Measurements from ENCODE around the gene COL20A1. TPM values are rescaled to one million over a fixed set of nuclear protein-coding genes. Genes with fewer than 3 reads are reported as not detected.

COL20A1 gene
- total RNA-seq, 2 experiments from 2014 or later: not detected

DNA sequence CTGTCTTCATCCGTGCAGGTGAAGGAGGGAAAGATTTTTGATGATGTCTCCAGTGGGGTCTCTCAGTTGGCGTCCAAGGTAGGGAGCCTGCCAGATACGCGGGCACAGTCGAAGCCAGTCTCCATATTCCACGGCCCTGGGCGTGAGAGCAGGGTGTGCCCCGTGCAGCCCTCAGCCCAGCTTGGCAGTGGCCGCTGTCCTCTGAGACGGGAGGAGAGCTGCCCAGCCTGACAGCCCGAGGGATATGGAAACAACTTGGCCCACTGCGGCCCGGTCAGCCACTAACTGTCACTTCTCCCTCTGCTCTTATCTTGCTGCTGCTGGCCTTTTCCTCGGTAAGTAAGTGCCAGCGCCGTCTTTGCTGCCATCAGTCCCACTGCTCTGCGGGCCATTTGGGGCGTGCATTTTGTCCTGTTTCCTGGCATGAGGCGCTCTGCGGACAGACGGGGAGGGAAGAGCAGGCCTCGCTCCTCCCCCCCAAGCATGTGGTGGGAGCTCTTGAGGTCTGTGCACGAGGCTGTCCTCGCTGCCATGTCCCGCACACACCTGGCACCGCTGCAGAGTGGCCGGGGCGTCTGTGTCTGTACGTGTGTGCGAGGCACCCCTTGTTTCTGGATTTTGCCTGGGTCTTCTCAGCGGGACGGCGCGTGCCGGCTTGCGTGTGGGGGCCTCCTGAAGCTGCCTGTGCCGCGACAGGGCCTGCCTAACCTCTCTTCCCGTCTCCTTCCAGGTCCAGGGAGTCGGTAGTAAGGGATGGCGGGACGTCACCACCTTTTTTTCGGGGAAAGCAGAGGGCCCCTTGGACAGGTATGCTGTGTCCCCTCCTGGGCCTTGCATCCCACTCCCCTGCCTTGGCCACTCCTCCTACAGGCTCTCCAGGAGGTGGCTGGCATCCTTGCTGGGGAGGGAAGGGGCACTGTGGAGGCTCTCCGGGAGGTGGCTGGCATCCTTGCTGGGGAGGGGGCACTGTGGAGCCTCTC is 7.1 kb upstream of the COL20A1 start:
- CTCF ChIA-PET: interaction anchor here (1.2 to 2.3 kb wide), 3 partner anchors 12 to 63 kb away, joined by 5 to 10 read pairs (median 5); no protein-coding TSS in a partner anchor
- Mint-ChIP-seq H3K36me3 (no peaks in the 10 kb centered on the region), H3K27me3 (no peaks in the 10 kb centered on the region), H3K27ac (no peak overlapping the region), H3K9me3 (ENCODE audit: low read depth) (no peaks in the 10 kb centered on the region), H3K4me1 (peaks cover 4% of the 10 kb centered on the region), H3K4me3 (no peak overlapping the region)
- DNase-seq: no peak
- no peak for ATAC-seq

DNA sequence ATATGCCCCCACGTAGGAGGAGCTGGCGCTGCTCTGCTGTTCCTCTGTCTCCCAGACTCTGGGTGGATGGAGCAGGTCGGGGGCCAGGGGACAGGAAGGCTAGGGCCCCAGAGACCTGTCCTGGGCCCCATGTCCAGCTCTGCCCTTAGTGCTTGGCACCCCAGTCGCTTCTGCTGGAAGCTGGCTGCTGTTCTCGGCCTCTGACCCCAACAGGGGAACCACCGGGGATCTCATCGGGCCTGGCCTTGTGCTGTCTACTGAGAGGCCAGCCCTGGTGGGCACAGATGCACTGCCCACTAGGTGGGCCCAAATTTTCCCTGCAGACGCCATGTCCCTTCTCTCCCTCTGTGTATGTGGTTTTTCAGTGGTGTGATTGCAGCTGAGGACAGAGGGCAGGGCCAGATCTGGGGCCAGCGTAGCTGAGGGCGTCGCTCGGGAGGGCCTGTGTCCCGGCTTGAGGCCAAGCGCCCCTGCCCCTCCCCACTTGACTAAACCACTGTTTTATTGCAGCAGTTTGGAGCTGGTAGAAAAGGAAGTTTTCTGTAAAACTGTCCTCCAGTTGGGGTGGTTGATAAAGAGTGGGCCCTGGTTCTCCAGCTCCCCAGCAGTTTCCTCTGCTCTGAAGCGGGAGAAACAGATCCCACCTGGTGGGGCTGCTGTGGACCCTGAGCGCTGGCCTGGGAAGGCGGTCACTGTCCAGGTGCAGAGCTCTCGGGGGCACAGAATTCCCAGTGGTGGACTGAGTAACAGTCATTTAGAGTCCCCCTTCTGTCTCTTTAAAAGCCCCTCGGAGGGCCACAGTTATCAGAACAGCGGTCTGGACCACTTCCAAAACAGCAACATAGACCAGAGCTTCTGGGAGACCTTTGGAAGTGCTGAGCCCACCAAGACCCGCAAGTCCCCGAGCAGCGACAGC is 5.9 kb upstream of the COL20A1 start:
- H3K4me1 Mint-ChIP-seq: peaks cover 4% of the 10 kb centered on the region
- CTCF ChIA-PET: interaction anchor here (1.2 to 1.4 kb wide), 2 partner anchors 13 to 64 kb away, joined by 5 read pairs; no protein-coding TSS in a partner anchor
- no peaks in the 10 kb centered on the region for H3K9me3 Mint-ChIP-seq (ENCODE audit: low read depth)
- H3K4me3 Mint-ChIP-seq: no peak overlapping the region
- no peak for DNase-seq
- no peaks in the 10 kb centered on the region for H3K27me3 Mint-ChIP-seq
- no peaks in the 10 kb centered on the region for H3K36me3 Mint-ChIP-seq
- ATAC-seq: no peak
- no peak overlapping the region for H3K27ac Mint-ChIP-seq

DNA sequence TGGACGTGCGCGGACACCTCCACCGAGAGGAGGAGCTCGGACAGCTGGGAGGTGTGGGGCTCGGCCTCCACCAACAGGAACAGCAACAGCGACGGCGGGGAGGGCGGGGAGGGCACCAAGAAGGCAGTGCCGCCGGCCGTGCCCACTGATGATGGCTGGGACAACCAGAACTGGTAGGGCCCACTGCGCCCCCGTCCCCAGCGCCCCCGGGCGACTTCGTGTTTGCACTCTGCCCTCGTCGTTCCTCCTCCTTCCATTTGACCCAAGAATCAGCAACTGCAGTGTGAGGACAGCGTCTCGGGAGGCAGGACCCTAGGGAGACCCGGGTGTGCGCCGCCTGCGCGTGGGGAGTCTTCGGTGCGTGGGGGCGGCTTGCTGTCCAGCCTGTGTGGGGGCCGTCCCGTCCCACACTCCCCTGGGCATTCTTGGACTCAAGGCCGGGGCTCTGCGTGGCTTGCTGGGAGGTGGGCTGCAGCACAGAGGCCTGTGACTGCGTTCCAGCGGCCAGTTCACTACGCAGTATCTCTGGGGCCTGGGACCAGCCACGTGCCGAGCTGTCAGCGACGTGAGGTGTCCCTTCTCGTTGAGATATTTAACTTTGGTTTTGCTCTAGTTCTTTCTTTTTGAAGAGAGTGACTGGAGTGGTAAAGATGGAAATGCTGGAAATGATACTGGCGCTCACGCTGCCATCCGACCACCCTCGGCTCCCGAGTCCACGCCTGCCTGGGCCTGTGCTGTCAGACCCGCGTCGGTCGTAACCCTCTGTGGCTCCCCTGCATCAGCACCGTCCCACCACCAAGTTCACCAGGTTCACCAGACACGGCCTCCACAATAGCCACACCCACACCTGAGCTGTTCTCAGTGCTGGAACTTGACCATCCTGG is 5.0 kb upstream of the COL20A1 start:
- CTCF ChIA-PET: interaction anchor here (1.8 kb wide), 1 partner anchor 65 kb away, joined by 7 read pairs; no protein-coding TSS in a partner anchor
- no peaks in the 10 kb centered on the region for H3K9me3 Mint-ChIP-seq (ENCODE audit: low read depth)
- no peak overlapping the region for H3K4me3 Mint-ChIP-seq
- no peaks in the 10 kb centered on the region for H3K27me3 Mint-ChIP-seq
- H3K27ac Mint-ChIP-seq: no peak overlapping the region
- ATAC-seq (no peak), DNase-seq (no peak)
- H3K4me1 Mint-ChIP-seq: peaks cover 4% of the 10 kb centered on the region
- no peaks in the 10 kb centered on the region for H3K36me3 Mint-ChIP-seq

GRCh38 chr20:63288581-63289251 is 4.3 kb upstream of the COL20A1 start:
- Mint-ChIP-seq H3K4me1 (peaks cover 3% of the 10 kb centered on the region), H3K27ac (no peak overlapping the region), H3K4me3 (no peak overlapping the region), H3K27me3 (no peaks in the 10 kb centered on the region), H3K36me3 (no peaks in the 10 kb centered on the region), H3K9me3 (ENCODE audit: low read depth) (no peaks in the 10 kb centered on the region)
- CTCF ChIA-PET: interaction anchor here (1.8 kb wide), 1 partner anchor 66 kb away, joined by 7 read pairs; no protein-coding TSS in a partner anchor
- ATAC-seq (no peak), DNase-seq (no peak)

DNA sequence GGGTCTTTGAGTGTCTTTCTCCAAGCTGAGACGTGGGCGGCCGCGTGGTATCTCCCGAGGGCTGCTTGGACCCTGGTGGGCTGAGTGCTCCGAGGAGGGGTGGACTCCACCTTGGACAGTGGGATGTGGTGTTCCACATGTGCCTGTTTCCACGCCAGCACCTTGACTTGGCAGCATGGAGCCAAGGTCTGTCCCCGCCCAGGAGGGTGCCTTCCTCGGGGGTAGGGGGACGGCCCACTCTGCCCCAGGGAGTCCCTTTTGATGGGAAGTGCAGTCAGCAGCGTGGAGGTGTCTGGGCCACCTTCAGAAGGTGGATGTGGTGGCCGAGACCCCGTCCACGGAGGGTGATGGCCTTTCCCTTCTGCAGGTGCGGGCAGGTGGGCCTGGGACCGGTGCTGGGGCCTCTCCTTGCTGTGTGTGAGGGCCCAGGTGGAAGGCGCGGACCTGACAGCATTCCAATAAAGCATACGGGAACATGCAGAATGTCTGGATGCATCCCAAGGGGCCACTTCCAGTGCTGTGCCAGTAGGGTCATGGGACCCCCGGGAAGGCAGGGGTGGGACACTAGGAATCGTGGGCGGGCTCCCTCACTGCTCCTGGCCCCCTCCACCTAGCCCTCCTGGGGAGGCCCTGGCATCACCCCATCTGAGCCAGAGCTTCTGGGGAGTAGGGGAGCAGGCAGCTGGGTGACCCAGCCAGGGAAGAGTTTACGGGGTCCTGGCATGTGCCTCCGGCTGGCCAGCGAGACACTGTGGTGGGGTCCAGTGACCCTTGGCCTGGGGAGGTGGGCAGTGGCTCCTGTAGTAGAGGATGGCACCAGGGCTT is 3.5 kb upstream of the COL20A1 start:
- CTCF ChIA-PET: interaction anchor here (0.5 to 1.8 kb wide), 3 partner anchors 10 to 67 kb away, joined by 3 to 7 read pairs (median 3); no protein-coding TSS in a partner anchor
- no peak overlapping the region for H3K4me3 Mint-ChIP-seq
- no peak for ATAC-seq
- H3K9me3 Mint-ChIP-seq (ENCODE audit: low read depth): no peaks in the 10 kb centered on the region
- H3K27me3 Mint-ChIP-seq: no peaks in the 10 kb centered on the region
- H3K4me1 Mint-ChIP-seq: no peaks in the 10 kb centered on the region
- no peaks in the 10 kb centered on the region for H3K36me3 Mint-ChIP-seq
- no peak overlapping the region for H3K27ac Mint-ChIP-seq
- no peak for DNase-seq

GRCh38 chr20:63290136-63290676 is 2.8 kb upstream of the COL20A1 start:
- ATAC-seq (no peak), DNase-seq (no peak)
- Mint-ChIP-seq H3K4me3 (no peak overlapping the region), H3K4me1 (no peaks in the 10 kb centered on the region), H3K9me3 (ENCODE audit: low read depth) (no peaks in the 10 kb centered on the region), H3K27me3 (peaks cover 4% of the 10 kb centered on the region), H3K36me3 (no peaks in the 10 kb centered on the region), H3K27ac (no peak overlapping the region)
- CTCF ChIA-PET: interaction anchor here (1.3 to 2.5 kb wide), 3 partner anchors 9 to 67 kb away, joined by 3 to 13 read pairs (median 5); partner anchors contain the start of gene ARFGAP1

- DNase-seq (peak; percentile 64), ATAC-seq (peak; percentile 76)
- CTCF ChIA-PET: interaction anchor here (1.3 to 2.5 kb wide), 3 partner anchors 9 to 68 kb away, joined by 3 to 13 read pairs (median 5); partner anchors contain the start of gene ARFGAP1
- H3K36me3 Mint-ChIP-seq: no peaks in the 10 kb centered on the region
- H3K27me3 Mint-ChIP-seq: peaks cover 10% of the 10 kb centered on the region
- H3K9me3 Mint-ChIP-seq (ENCODE audit: low read depth): no peaks in the 10 kb centered on the region
- no peak overlapping the region for H3K27ac Mint-ChIP-seq
- peaks cover 3% of the 10 kb centered on the region for H3K4me1 Mint-ChIP-seq
- no peak overlapping the region for H3K4me3 Mint-ChIP-seq
These were observed 2.1 kb upstream of the COL20A1 start for GRCh38 chr20:63290677-63291472.

GRCh38 chr20:63291811-63292210 is 1.2 kb upstream of the COL20A1 start:
- H3K27ac Mint-ChIP-seq: no peak overlapping the region
- H3K4me1 Mint-ChIP-seq: peaks cover 3% of the 10 kb centered on the region
- peaks cover 13% of the 10 kb centered on the region for H3K27me3 Mint-ChIP-seq
- DNase-seq (no peak), ATAC-seq (no peak)
- no peaks in the 10 kb centered on the region for H3K9me3 Mint-ChIP-seq (ENCODE audit: low read depth)
- H3K4me3 Mint-ChIP-seq: no peak overlapping the region
- CTCF ChIA-PET: interaction anchor here (0.6 to 2.5 kb wide), 2 partner anchors 69 to 99 kb away, joined by 3 to 13 read pairs; no protein-coding TSS in a partner anchor
- H3K36me3 Mint-ChIP-seq: no peaks in the 10 kb centered on the region

DNA sequence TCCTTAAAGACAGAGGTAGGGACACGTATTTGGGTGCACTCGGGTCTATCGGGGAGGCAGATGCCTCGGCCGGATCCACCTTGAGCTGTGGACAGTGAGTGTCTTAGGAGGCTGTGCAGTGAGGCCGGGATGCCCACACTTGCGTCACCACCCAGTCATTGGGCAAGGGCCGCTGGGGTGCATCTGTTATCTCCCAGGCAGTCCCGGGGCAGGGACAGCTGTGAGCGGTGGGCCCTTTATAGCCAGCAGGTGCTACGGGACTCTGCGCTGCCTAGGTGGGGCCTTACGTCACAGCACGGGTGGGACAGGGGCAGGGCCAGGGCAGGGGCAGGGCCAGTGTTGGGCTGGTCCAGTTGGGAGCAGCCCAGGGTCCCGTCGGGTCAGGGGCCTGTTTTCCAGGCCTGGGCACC is 689 bp upstream of the COL20A1 start:
- peaks cover 3% of the 10 kb centered on the region for H3K4me1 Mint-ChIP-seq
- ATAC-seq: no peak
- DNase-seq: no peak
- H3K27me3 Mint-ChIP-seq: peaks cover 13% of the 10 kb centered on the region
- H3K9me3 Mint-ChIP-seq (ENCODE audit: low read depth): no peaks in the 10 kb centered on the region
- no peak overlapping the region for H3K27ac Mint-ChIP-seq
- no peaks in the 10 kb centered on the region for H3K36me3 Mint-ChIP-seq
- no peak overlapping the region for H3K4me3 Mint-ChIP-seq
- CTCF ChIA-PET: interaction anchor here (2.5 kb wide), 1 partner anchor 69 kb away, joined by 13 read pairs; no protein-coding TSS in a partner anchor

DNA sequence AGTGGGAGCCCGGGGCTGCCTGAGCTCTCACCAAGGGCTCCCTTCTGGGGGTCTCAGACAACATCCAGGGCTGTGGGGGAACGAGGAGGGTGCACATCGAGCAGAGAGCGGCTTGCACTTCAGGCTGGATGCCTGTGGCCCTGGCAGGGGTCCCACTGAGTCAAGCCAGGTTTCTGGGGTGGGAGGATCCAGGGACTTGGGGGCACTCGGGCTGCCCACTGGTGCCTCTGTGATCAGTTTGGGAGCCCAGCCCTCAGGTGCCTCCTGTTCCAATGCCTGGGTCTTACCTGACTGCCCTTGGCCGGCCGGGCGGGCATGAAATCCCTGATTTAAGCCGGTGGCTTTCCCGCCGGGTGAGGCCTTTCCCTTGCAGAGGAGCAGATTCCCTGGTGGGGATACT is 470 bp downstream of the COL20A1 start:
- Mint-ChIP-seq H3K4me3 (no peak overlapping the region), H3K9me3 (ENCODE audit: low read depth) (no peaks in the 10 kb centered on the region), H3K36me3 (no peaks in the 10 kb centered on the region), H3K27me3 (peaks cover 13% of the 10 kb centered on the region), H3K4me1 (peaks cover 3% of the 10 kb centered on the region), H3K27ac (no peak overlapping the region)
- CTCF ChIA-PET: no interaction called here
- ATAC-seq (no peak), DNase-seq (no peak)

Measured in activated CD8-positive, alpha-beta memory T cell treated with anti-CD3 and anti-CD28 coated beads, Interleukin-2, amount 10 ng/mL, durations not matched to agents 7 days and 5 days (primary cell).